ENCODE data around the gene ZIC2. TPM values are rescaled to one million over a fixed set of nuclear protein-coding genes. Genes with fewer than 3 reads are reported as not detected.

The ZIC2 gene
- total RNA-seq, 1 donor from 2014 or later, result 0.10 TPM

- no peak for DNase-seq
Observed at GRCh38 chr13:99986741-99987140, 5.2 kb downstream of the ZIC2 start.

DNA sequence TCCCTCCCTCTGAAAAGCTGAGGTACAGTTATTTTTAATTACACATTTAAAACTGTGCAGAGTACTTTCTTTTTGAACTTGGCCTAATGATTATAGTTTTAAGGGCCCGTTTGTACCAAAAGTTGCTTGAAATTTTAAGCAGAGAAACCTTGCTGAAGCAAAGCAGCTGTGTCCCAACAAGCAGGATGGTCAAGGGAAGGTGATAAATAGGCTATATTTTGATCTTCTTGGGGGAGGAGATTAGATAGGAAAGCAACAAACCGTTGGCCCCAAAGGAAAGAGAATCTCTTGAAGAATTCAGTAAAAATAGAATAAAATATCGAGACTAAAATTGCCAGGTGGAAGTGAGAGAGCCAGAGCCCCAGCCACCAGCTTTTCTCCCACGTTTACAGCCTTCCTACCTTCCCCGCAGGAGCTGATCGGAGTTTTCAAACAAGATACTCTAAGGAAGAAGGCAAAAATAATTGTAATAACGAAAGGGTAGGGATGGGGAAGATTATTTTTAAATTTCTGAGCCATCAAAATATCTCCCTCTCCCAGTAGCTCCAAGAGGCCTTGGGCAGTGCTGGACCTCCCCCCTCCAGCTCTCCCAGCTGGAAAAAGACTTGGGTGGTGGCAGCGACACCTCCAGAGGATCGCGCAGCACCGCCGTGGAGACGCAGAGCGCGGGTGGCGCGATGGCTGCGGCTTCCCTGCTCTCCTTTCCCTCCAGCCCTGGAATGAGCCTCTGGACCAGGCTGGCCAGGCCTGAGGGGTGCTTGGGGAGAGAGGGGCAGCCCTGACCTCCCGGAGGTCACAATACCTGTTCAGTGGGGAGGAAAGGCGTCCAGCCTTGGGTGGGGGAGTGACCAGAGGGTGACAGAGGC, 5.8 kb downstream of the ZIC2 start:
- DNase-seq, result no peak

GRCh38 chr13:99988529-99989275, 7.1 kb downstream of the ZIC2 start:
- DNase-seq, result no peak

DNA sequence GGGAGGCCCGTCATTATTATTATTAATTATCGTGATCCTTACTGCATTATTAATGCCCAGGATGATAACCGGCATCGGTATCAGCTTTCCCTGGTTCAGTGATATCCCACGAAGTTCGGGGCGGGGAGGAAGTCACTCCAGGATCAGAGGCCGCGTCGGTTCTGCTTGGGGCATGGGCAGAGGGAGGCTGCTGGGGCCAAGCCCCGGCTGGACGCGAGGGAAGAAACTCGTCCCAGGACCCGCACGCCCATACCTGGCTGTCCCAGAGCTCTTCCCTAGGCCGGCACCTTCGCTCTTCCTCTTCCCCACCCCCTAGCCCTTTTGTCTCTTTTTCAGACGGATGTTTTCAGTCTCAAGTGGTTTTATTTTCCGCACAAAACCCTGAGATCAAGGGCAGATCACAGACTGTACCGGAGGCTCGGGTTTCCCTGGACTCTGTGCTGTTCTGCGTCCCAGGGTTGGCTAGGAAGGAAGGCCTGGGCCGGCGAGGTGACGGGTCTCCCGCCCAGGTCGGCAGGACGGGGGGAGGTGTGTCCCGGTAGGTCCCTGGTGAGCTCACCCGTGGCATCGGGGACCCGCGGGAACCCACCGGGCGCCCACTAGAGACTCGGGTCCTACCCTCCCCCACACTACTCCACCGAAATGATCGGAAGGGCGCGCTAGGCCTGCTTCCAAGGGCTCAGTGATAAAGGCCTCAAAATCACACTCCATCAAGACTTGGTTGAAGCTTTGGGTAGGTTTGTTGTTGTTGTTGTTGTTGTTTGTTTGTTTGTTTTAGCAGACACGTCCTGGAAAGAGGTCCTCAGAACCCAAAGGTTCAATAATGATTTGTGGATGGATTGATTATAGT, 7.9 kb downstream of the ZIC2 start:
- DNase-seq, result no peak

GRCh38 chr13:99990126-99990977, 8.8 kb downstream of the ZIC2 start:
- no peak for DNase-seq

DNA sequence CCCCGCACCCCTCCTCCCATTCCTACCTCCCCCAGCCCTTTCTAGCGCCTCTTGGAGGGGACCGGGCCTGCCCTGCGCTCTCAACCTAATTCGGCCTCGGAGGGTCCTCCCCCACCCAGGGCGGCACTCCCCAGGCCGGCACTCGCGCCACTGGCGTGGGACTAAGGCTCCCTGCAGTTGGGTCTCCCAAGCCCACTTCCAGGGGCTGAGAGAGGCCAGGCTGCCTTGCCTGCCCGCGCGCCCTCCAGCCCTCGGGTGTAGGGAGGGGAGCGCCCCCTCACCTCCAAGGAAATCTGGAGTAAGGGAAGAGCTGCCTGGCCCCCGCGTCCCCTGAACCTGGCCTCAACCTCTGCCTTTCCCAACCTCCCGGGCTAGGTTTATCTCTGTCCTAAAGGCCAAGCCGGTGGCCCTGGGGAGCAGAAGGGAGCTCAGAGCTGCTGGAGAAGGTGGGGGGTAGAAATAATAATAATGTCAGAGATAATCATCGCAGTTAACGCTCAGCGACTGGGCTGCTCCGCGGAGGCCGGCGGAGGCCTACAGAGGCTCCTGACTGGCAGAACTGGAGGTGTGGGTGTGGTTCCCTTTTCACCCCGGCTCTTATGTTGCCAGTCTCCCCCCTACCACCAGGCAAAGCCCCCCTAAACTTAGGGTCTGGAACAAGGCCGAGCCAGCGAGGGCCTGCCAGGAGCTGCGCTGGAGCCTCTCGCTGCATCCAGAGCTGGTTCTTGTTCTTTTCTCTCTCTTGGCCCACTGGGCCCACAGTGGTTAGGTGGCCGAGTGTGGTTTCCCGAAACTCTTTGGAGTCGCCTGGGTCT, 9.6 kb downstream of the ZIC2 start:
- no peak for DNase-seq

- DNase-seq, result no peak
Observed at GRCh38 chr13:99991828-99992775, 10.5 kb downstream of the ZIC2 start.

DNA sequence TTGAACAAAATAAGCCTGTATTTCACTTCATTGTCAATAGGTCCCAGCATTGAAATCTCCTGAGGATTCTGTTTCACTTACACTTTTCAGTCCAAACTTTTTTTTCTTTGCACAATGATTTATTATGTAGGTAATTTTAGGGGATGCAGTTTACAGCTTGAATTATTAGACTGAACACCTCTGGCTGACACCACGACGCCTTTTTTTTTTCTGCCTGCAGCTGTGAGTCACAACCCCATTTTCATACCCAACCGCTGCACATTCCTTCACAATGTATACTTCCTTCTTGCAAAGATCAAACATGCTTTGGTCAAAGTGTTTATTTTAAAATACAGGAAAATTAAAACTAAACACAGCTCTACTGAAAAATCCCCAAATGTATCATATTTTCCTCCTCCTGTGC, 11.4 kb downstream of the ZIC2 start:
- no peak for DNase-seq

- DNase-seq, result no peak
Observed at GRCh38 chr13:99993660-99994637, 12.4 kb downstream of the ZIC2 start.

DNA sequence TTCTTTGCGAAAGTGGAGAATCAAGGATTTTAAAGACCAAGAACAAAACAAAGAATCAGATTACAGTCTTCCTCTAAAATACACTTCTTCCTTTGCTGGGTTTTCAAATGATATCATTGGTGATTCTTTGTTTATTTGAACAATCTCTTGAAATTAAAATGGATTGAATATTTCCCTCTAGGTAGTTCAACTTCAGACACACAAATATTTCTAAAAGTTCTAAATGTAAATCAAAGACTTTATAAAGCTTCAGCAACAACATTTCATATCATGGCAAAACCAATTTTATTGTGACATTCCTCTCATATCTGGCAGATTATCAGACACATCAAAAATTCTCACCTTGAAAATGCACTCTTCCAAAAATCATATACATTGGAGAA, 13.0 kb downstream of the ZIC2 start:
- no peak for DNase-seq

DNA sequence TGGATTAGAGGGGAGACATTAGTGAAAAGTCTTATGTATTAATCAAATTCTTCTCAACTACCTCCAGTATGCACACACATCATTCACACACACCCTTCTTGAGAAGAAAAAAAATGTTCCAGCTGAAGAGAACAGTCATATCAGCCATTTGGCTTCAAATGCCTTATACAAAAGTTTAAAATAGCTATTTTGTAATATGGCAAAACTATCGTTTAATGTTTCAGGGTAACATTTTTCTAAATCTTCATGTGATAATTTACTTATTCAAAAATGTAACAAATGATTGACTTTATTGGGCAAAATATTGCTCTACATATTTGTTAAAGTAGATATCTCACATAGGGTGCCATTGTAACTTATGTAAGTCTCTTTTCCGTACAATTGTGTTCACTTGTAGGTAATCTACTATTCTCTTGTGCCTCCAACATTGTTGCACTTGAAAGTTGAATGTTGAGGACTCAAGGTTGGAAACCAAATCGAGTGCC, 13.6 kb downstream of the ZIC2 start:
- DNase-seq, result peak; percentile 38

GRCh38 chr13:99995589-99996380, 14.2 kb downstream of the ZIC2 start:
- peak; percentile 37 for DNase-seq

DNA sequence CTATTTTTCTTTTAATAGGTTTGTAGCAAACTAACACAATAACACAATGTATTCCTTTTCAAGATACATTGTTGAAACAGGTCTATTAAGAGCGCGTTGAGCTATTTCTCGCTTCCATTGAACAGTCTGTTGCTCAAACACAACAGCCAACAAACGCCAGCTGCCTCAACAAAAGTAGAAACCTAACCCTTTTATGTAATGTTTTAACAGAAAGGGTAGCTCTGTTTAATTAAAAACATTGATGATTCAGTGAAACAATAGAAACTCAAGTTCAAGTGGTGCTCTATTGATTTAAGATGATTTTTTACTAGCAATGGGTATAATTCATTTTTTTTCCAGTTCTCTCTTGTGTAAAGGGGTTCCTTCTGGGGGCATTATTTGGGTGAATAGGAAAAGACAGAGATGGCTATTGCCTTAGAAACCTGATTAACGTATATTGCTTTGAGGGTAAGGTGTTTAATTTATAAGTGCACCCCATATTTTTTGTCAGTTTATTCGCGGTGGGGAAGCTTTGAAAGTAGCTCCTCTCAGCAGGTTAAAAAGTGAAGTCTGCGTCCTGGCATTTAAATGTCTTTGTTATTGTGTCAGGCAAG, 14.9 kb downstream of the ZIC2 start:
- DNase-seq, result no peak

GRCh38 chr13:99997702-99998214, 16.2 kb downstream of the ZIC2 start:
- DNase-seq, result no peak

- DNase-seq, result no peak
Observed at GRCh38 chr13:99998261-99998660, 16.7 kb downstream of the ZIC2 start.

- DNase-seq, result no peak
Observed at GRCh38 chr13:100014621-100015020, 33.0 kb downstream of the ZIC2 start.

All from skin of body (tissue), 2 donors.